ENCODE measurements around the gene MATCAP1.

DNA sequence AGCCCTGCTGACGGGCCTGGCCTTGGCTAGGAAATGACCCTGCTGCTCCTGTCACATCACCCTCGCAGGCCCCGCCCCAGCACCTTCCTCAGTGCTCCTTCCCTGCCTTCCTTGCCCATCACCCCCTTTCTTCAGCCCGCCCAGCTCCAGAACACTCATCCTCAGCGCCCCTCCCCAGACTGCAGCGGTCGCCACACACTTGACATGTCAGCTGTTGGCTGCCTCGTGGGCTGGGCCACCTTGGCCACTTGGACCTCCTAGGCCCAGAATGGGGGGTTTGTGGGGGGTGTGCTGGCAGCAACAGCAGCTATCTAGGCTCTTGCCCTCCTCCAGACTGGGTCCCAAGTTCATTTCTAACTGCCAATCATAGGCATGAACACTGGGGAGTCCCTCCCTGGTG lies 25.8 kb upstream of the MATCAP1 start:
- no peak for TF ChIP-seq TAF1 (IDR thresholded peaks at IDR 0.05; ENCODE audit: low read depth)
- no peak for TF ChIP-seq POLR2AphosphoS5 (IDR thresholded peaks at IDR 0.05)
- TF ChIP-seq, protein P1, sequence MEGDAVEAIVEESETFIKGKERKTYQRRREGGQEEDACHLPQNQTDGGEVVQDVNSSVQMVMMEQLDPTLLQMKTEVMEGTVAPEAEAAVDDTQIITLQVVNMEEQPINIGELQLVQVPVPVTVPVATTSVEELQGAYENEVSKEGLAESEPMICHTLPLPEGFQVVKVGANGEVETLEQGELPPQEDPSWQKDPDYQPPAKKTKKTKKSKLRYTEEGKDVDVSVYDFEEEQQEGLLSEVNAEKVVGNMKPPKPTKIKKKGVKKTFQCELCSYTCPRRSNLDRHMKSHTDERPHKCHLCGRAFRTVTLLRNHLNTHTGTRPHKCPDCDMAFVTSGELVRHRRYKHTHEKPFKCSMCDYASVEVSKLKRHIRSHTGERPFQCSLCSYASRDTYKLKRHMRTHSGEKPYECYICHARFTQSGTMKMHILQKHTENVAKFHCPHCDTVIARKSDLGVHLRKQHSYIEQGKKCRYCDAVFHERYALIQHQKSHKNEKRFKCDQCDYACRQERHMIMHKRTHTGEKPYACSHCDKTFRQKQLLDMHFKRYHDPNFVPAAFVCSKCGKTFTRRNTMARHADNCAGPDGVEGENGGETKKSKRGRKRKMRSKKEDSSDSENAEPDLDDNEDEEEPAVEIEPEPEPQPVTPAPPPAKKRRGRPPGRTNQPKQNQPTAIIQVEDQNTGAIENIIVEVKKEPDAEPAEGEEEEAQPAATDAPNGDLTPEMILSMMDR (IDR thresholded peaks at IDR 0.05; ENCODE audit: poor library complexity, severe bottlenecking): no peak
